NCI-H1092 (cell line): ENCODE measurements around the gene CYB561D2.

Experiments used
- DNase-seq: peaks from one replicate; lab custom pipeline; 2025; lab: John Stamatoyannopoulos, UW

CYB561D2 gene

GRCh38 chr3:50323614-50324199 lies 27.0 kb upstream of the CYB561D2 start:
- DNase-seq: no peak

GRCh38 chr3:50324351-50325112 lies 26.1 kb upstream of the CYB561D2 start:
- peak; percentile 25 for DNase-seq

- DNase-seq: no peak
Measured at GRCh38 chr3:50325113-50325480, 25.6 kb upstream of the CYB561D2 start.

- no peak for DNase-seq
Measured at GRCh38 chr3:50325497-50326181, 25.0 kb upstream of the CYB561D2 start.

GRCh38 chr3:50326182-50326541 lies 24.5 kb upstream of the CYB561D2 start:
- no peak for DNase-seq

- no peak for DNase-seq
Measured at GRCh38 chr3:50327129-50327528, 23.5 kb upstream of the CYB561D2 start.

GRCh38 chr3:50327943-50328691 lies 22.5 kb upstream of the CYB561D2 start, which contains the start of gene TUSC2:
TUSC2 (minus strand) TSS chr3:50328223; CDS start chr3:50328099, 124 bp downstream.
- peak; percentile 92 for DNase-seq

- no peak for DNase-seq
Measured at GRCh38 chr3:50330330-50330729, 20.3 kb upstream of the CYB561D2 start.

- DNase-seq: no peak
Measured at GRCh38 chr3:50331364-50331907, 19.2 kb upstream of the CYB561D2 start.

GRCh38 chr3:50333744-50334328 lies 16.8 kb upstream of the CYB561D2 start:
- DNase-seq: no peak

- DNase-seq: no peak
Measured at GRCh38 chr3:50334339-50335075, 16.2 kb upstream of the CYB561D2 start.

GRCh38 chr3:50336452-50337174 lies 14.0 kb upstream of the CYB561D2 start:
- no peak for DNase-seq

GRCh38 chr3:50337175-50337861 lies 13.3 kb upstream of the CYB561D2 start:
- peak; percentile 94 for DNase-seq

GRCh38 chr3:50338965-50339364 lies 11.7 kb upstream of the CYB561D2 start:
- no peak for DNase-seq

GRCh38 chr3:50339485-50340146 lies 11.0 kb upstream of the CYB561D2 start:
- no peak for DNase-seq

GRCh38 chr3:50340147-50340447 lies 10.6 kb upstream of the CYB561D2 start:
- no peak for DNase-seq

GRCh38 chr3:50340448-50341329 lies 10.0 kb upstream of the CYB561D2 start, which contains the start of gene RASSF1:
RASSF1 (minus strand) TSS chr3:50340836; CDS start chr3:50340805, 31 bp downstream.
- DNase-seq: no peak

- no peak for DNase-seq
Measured at GRCh38 chr3:50341537-50341936, 9.1 kb upstream of the CYB561D2 start.
